ENCODE data around the gene PPFIA1. TPM values are rescaled to one million over a fixed set of nuclear protein-coding genes. Genes with fewer than 3 reads are reported as not detected.

PPFIA1 gene
- total RNA-seq, 2 experiments from 2014 or later: 34.6 to 53.9 TPM

DNA sequence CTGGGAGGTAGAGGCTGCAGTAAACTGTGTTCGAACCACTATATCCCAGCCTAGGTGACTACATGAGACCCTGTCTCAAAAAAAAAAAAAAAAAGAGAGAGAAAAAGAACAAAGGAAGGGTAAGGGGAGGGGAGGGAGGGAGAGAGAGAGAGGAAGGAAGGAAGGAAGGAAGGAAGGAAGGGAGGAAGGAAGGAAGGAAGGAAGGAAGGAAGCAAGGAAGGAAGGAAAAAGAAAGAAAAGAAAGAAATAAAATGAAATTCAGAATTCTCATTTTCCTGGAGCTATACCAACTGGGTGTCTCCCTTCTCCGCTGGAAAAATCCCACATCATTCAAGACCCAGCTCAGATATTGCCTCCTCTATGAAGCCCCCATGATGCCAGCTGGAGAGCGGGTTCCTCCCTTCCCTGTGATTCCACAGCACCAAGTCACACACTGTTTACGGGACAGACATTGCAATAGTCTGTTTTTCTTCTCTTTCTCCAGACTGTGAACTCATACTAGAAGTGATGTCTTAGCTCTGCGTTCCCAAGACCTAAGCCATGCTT, 3.0 kb upstream of the PPFIA1 start:
- ChIA-PET POLR2A (interaction anchor here (0.6 to 0.7 kb wide), 2 partner anchors 360 to 618 kb away, joined by 4 to 6 read pairs; no protein-coding TSS in a partner anchor), CTCF (ENCODE audit: unreplicated experiment) (interaction anchor here (0.6 kb wide), 1 partner anchor 192 kb away, joined by 3 read pairs; no protein-coding TSS in a partner anchor)
- Histone ChIP-seq H2AFZ (ENCODE audit: low read length) (no peak overlapping the region), H3K9me2 (ENCODE audit: insufficient read depth, low read length) (no peaks in the 10 kb centered on the region), H3K4me2 (ENCODE audit: low read length) (no peak overlapping the region), H3K4me1 (ENCODE audit: insufficient read depth, low read length, poor library complexity, severe bottlenecking) (peaks cover 23% of the 10 kb centered on the region), H3K79me2 (ENCODE audit: insufficient read depth, low read depth, low read length) (peaks cover 10% of the 10 kb centered on the region; the same call in 1 of the 2 replicates), H4K20me1 (ENCODE audit: insufficient read depth, low read length) (no peaks in the 10 kb centered on the region; the same call in 1 of the 2 replicates), H3K9me3 (ENCODE audit: low read length) (no peaks in the 10 kb centered on the region), H3K27ac (ENCODE audit: low read depth, low read length, poor library complexity, severe bottlenecking) (no peak overlapping the region), H3K4me3 (ENCODE audit: low read depth, low read length, poor library complexity, severe bottlenecking) (no peak overlapping the region), H3K36me3 (ENCODE audit: insufficient read depth, low read length) (peaks cover 6% of the 10 kb centered on the region; the same call in 1 of the 2 replicates)
- no TSS peak for BruUV-seq (replicated peaks)
- TF ChIP-seq, protein P1, sequence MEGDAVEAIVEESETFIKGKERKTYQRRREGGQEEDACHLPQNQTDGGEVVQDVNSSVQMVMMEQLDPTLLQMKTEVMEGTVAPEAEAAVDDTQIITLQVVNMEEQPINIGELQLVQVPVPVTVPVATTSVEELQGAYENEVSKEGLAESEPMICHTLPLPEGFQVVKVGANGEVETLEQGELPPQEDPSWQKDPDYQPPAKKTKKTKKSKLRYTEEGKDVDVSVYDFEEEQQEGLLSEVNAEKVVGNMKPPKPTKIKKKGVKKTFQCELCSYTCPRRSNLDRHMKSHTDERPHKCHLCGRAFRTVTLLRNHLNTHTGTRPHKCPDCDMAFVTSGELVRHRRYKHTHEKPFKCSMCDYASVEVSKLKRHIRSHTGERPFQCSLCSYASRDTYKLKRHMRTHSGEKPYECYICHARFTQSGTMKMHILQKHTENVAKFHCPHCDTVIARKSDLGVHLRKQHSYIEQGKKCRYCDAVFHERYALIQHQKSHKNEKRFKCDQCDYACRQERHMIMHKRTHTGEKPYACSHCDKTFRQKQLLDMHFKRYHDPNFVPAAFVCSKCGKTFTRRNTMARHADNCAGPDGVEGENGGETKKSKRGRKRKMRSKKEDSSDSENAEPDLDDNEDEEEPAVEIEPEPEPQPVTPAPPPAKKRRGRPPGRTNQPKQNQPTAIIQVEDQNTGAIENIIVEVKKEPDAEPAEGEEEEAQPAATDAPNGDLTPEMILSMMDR (conservative IDR thresholded peaks at IDR 0.05; ENCODE audit: low read length): no peak
- TF ChIP-seq EZH2phosphoT487 (IDR thresholded peaks at IDR 0.05; ENCODE audit: borderline replicate concordance, low read depth, low read length): no peak
- DNase-seq (ENCODE audit: low spot score): no peak
- intact Hi-C loops (cut with micrococcal nuclease; ENCODE audit: unreplicated experiment): no loop called here

DNA sequence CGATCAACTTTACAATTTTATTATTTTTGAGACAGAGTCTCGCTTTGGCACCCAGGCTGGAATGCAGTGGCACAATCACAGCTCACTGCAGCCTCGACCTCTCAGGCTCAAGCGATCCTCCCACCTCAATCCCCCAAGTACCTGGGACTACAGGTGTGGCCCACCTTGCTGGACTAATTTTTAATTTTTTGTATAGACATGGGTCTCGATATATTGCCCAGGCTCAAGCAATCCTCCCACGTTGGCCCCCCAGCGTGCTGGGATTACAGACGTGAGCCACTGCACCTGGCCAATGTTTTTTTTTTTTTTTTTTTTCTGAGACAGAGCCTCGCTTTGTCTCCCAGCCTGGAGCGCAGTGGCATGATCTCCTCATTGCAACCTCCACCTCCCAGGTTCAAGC, 2.0 kb upstream of the PPFIA1 start:
- no peaks in the 10 kb centered on the region; the same call in 1 of the 2 replicates for H4K20me1 ChIP-seq (ENCODE audit: insufficient read depth, low read length)
- H3K4me2 ChIP-seq (ENCODE audit: low read length): no peak overlapping the region
- no peaks in the 10 kb centered on the region for H3K9me2 ChIP-seq (ENCODE audit: insufficient read depth, low read length)
- H3K36me3 ChIP-seq (ENCODE audit: insufficient read depth, low read length): peaks cover 16% of the 10 kb centered on the region; the same call in 1 of the 2 replicates
- no peak for DNase-seq (ENCODE audit: low spot score)
- peaks cover 23% of the 10 kb centered on the region for H3K4me1 ChIP-seq (ENCODE audit: insufficient read depth, low read length, poor library complexity, severe bottlenecking)
- intact Hi-C loops (cut with micrococcal nuclease; ENCODE audit: unreplicated experiment): no loop called here
- no peak overlapping the region for H2AFZ ChIP-seq (ENCODE audit: low read length)
- H3K9me3 ChIP-seq (ENCODE audit: low read length): no peaks in the 10 kb centered on the region
- TF ChIP-seq, protein P1 (conservative IDR thresholded peaks at IDR 0.05; ENCODE audit: low read length): no peak
- no peak for TF ChIP-seq EZH2phosphoT487 (IDR thresholded peaks at IDR 0.05; ENCODE audit: borderline replicate concordance, low read depth, low read length)
- H3K79me2 ChIP-seq (ENCODE audit: insufficient read depth, low read depth, low read length): peaks cover 14% of the 10 kb centered on the region; the same call in 1 of the 2 replicates
- no TSS peak for BruUV-seq (replicated peaks)
- H3K27ac ChIP-seq (ENCODE audit: low read depth, low read length, poor library complexity, severe bottlenecking): no peak overlapping the region
- ChIA-PET POLR2A (no interaction called here), CTCF (ENCODE audit: unreplicated experiment) (no interaction called here)
- no peak overlapping the region for H3K4me3 ChIP-seq (ENCODE audit: low read depth, low read length, poor library complexity, severe bottlenecking)
